HL-60 (cell line): ENCODE results near the gene UGGT2.

Experiments used
- SPI1 ChIP-seq: IDR thresholded peaks from 2 replicates; pipeline ENCODE4 v1.6.1; 2012; ENCODE audit warnings: low read depth, mild to moderate bottlenecking, borderline replicate concordance
- TF ChIP-seq, protein P1 (sequence below): IDR thresholded peaks from one replicate; pipeline ENCODE4 v1.5.1; 2011; ENCODE audit warnings: low read length, control low read depth, inconsistent platforms; ENCODE audit not compliant: insufficient read depth
- TF ChIP-seq, protein P2 (sequence below): IDR thresholded peaks from 2 replicates; pipeline ENCODE4 v1.6.1; 2012; ENCODE audit warnings: low read depth; ENCODE audit not compliant: insufficient replicate concordance

DNA sequence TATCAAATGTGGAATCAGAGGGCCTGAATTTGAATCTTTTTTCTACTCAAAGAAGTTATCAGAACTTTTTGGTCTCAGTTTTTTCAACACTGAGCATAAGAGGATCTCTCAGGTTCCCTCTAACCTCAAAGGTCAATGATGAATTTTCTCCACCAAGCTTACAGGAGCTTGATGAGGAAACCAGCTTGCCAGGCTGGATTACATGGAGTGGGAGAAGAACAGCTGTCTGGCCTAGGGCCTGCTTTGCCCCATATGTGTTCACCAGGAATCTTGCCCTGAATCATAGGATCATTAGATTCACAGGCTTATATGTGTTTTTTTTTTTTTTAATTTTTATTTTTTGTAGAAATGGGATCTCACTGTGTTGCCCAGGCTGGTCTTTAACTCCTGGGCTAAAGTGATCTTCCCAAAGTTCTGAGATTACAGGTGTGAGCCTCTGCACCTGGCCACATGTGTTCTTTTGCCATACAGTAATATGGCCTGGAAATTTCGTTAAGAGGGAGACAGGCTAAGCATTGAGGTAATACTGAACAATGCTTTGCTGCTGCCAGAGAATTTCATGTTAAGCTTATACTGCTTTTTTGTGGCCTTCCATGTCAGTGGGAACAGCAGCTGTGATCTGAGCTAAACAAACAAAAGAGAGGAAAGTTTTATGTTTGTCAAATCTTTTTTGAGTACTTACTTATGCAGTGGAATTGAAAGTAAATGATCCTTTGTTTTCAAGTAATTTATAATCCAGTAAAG, 265.7 kb downstream of the UGGT2 start:
- TF ChIP-seq, protein P1, sequence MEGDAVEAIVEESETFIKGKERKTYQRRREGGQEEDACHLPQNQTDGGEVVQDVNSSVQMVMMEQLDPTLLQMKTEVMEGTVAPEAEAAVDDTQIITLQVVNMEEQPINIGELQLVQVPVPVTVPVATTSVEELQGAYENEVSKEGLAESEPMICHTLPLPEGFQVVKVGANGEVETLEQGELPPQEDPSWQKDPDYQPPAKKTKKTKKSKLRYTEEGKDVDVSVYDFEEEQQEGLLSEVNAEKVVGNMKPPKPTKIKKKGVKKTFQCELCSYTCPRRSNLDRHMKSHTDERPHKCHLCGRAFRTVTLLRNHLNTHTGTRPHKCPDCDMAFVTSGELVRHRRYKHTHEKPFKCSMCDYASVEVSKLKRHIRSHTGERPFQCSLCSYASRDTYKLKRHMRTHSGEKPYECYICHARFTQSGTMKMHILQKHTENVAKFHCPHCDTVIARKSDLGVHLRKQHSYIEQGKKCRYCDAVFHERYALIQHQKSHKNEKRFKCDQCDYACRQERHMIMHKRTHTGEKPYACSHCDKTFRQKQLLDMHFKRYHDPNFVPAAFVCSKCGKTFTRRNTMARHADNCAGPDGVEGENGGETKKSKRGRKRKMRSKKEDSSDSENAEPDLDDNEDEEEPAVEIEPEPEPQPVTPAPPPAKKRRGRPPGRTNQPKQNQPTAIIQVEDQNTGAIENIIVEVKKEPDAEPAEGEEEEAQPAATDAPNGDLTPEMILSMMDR: no peak
- TF ChIP-seq SPI1: no peak
- TF ChIP-seq, protein P2, sequence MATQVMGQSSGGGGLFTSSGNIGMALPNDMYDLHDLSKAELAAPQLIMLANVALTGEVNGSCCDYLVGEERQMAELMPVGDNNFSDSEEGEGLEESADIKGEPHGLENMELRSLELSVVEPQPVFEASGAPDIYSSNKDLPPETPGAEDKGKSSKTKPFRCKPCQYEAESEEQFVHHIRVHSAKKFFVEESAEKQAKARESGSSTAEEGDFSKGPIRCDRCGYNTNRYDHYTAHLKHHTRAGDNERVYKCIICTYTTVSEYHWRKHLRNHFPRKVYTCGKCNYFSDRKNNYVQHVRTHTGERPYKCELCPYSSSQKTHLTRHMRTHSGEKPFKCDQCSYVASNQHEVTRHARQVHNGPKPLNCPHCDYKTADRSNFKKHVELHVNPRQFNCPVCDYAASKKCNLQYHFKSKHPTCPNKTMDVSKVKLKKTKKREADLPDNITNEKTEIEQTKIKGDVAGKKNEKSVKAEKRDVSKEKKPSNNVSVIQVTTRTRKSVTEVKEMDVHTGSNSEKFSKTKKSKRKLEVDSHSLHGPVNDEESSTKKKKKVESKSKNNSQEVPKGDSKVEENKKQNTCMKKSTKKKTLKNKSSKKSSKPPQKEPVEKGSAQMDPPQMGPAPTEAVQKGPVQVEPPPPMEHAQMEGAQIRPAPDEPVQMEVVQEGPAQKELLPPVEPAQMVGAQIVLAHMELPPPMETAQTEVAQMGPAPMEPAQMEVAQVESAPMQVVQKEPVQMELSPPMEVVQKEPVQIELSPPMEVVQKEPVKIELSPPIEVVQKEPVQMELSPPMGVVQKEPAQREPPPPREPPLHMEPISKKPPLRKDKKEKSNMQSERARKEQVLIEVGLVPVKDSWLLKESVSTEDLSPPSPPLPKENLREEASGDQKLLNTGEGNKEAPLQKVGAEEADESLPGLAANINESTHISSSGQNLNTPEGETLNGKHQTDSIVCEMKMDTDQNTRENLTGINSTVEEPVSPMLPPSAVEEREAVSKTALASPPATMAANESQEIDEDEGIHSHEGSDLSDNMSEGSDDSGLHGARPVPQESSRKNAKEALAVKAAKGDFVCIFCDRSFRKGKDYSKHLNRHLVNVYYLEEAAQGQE: no peak
